Superior temporal gyrus (tissue), 1 donor: Measurements from ENCODE around the gene PPP2R2C.

Experiments used
- DNase-seq: peaks from one replicate; pipeline ENCODE4 v3.0.0-alpha.2; 2016; ENCODE audit errors: extremely low spot score

PPP2R2C gene

GRCh38 chr4:6367371-6367851 is 105.0 kb downstream of the PPP2R2C start:
- no peak for DNase-seq

- no peak for DNase-seq
Observed at GRCh38 chr4:6366581-6366980, 105.8 kb downstream of the PPP2R2C start.

- peak; percentile 13 for DNase-seq
Observed at GRCh38 chr4:6365545-6366086, 106.8 kb downstream of the PPP2R2C start.

- DNase-seq: no peak
Observed at GRCh38 chr4:6364581-6364980, 107.8 kb downstream of the PPP2R2C start.

- DNase-seq: no peak
Observed at GRCh38 chr4:6364146-6364545, 108.3 kb downstream of the PPP2R2C start.

GRCh38 chr4:6362896-6363295 is 109.5 kb downstream of the PPP2R2C start:
- no peak for DNase-seq

- no peak for DNase-seq
Observed at GRCh38 chr4:6362243-6362885, 110.0 kb downstream of the PPP2R2C start.

GRCh38 chr4:6361076-6361784 is 111.2 kb downstream of the PPP2R2C start:
- DNase-seq: no peak

GRCh38 chr4:6360385-6360784 is 112.0 kb downstream of the PPP2R2C start:
- DNase-seq: peak; percentile 76

- no peak for DNase-seq
Observed at GRCh38 chr4:6359536-6360308, 112.7 kb downstream of the PPP2R2C start.

GRCh38 chr4:6357476-6357875 is 114.9 kb downstream of the PPP2R2C start:
- no peak for DNase-seq

- no peak for DNase-seq
Observed at GRCh38 chr4:6356076-6356560, 116.3 kb downstream of the PPP2R2C start.

- no peak for DNase-seq
Observed at GRCh38 chr4:6355052-6355451, 117.4 kb downstream of the PPP2R2C start.

GRCh38 chr4:6354626-6355025 is 117.8 kb downstream of the PPP2R2C start:
- DNase-seq: no peak

GRCh38 chr4:6354119-6354518 is 118.3 kb downstream of the PPP2R2C start:
- DNase-seq: no peak

- DNase-seq: no peak
Observed at GRCh38 chr4:6352031-6352692, 120.3 kb downstream of the PPP2R2C start.

- no peak for DNase-seq
Observed at GRCh38 chr4:6351246-6352000, 121.0 kb downstream of the PPP2R2C start.

- DNase-seq: no peak
Observed at GRCh38 chr4:6350646-6351045, 121.8 kb downstream of the PPP2R2C start.

- DNase-seq: no peak
Observed at GRCh38 chr4:6349896-6350603, 122.4 kb downstream of the PPP2R2C start.

- no peak for DNase-seq
Observed at GRCh38 chr4:6348408-6348807, 124.0 kb downstream of the PPP2R2C start.
